Ovary (tissue), 9 donors: ENCODE measurements around the gene CDKL5. TPM values are rescaled to one million over a fixed set of nuclear protein-coding genes. Genes with fewer than 3 reads are reported as not detected.

Experiments
- DNase-seq, 5 donors: peaks; one replicate each; pipeline ENCODE4 v3.0.0-alpha.2; 2019 to 2020
- H3K27ac ChIP-seq, 2 donors: fragments of 200-600 bp; one replicate each; pipeline versions ENCODE4 v1.5.1 to v1.8.0; 2019 to 2022
- H3K27me3 ChIP-seq: fragments of 200-600 bp; one replicate; pipeline ENCODE4 v1.8.0; 2022
- H3K36me3 ChIP-seq: fragments of 200-600 bp; sonication (generic); one replicate; pipeline ENCODE4 v1.5.1; 2019
- H3K4me1 ChIP-seq: one replicate; pipeline ENCODE4 v1.8.1; 2013; ENCODE audit warnings: mild to moderate bottlenecking, moderate library complexity; ENCODE audit not compliant: insufficient read depth
- H3K4me3 ChIP-seq: fragments of 200-600 bp; sonication (generic); one replicate; pipeline ENCODE4 v1.5.1; 2017
- H3K9me3 ChIP-seq, 2 donors: fragments of 200-600 bp in 1 of 2; sonication (generic) in 1 of 2; one replicate each; pipeline versions ENCODE4 v1.5.1 to v1.8.1; 2013 to 2019; ENCODE audit warnings: mild to moderate bottlenecking in 1 of 2, moderate library complexity in 1 of 2
- EP300 ChIP-seq: sonication (generic); formaldehyde crosslinking; IDR thresholded peaks from one replicate; pipeline ENCODE4 v1.6.1; 2017; ENCODE audit warnings: antibody characterized with exemption
- POLR2A ChIP-seq: fragments of 450-650 bp; IDR thresholded peaks from one replicate; pipeline ENCODE4 v1.6.1; 2017; ENCODE audit warnings: antibody characterized with exemption, mild to moderate bottlenecking, moderate library complexity
- WGBS, 3 donors: extraction: QIAGEN DNeasy Blood & Tissue Kit in 1 of 3; methylation state at CpG; one replicate each; pipeline versions ENCODE4 v1.1.5 to v1.1.7; 2013 to 2017; 5-methylcytosine and 5-hydroxymethylcytosine counted together
- intact Hi-C, 4 donors: fragments of 100-400 bp; cut with DNase I; formaldehyde crosslinking; loops; one replicate each; pipeline versions ENCODE4 v1.11.0 to v1.15.1; 2022 to 2023
- polyA plus RNA-seq, 2 donors: library from polyadenylated mRNA; stranded (reverse); fragments of 200-250 nt in 1 of 2; fragments of 350-450 nt in 1 of 2; fragmentation: Illumina TruSeq in 1 of 2; extraction: RNeasy Lipid Tissue Mini Kit (QIAGEN cat#74804) in 1 of 2; gene quantifications; one replicate each; pipeline ENCODE4 v1.2.3, GENCODE V29; 2013 to 2014
- total RNA-seq, 7 donors: library from RNA; depleted of rRNA in 2 of 7; stranded (reverse); fragments of >200 nt in 2 of 7; fragmentation: NEBNext Ultra II Directional in 3 of 7; extraction: Animal tissue kit (Norgen Biotek cat#: 25700) in 3 of 7; gene quantifications; one replicate each; pipeline versions ENCODE4 v1.1.0 to v1.2.4, GENCODE V29; 2016 to 2023
- TF ChIP-seq, protein P1 (sequence below), 3 donors: fragments of 450-650 bp in 2 of 3; fragments of 200-600 bp in 1 of 3; IDR thresholded peaks; one replicate each; pipeline versions ENCODE4 v1.5.1 to v1.8.0; 2016 to 2022; ENCODE audit warnings: antibody characterized with exemption in 3 of 3, mild to moderate bottlenecking in 1 of 3
- donor health status: DM: no; HTN: no; CAD: no; lungs with moderate emphysema.
- donor health status: DM: no; HTN: no; CAD: no.
- donor health status: Bipolar disorder and iron deficiency.
- donor health status: DM: yes; HTN: yes; CAD: no.
- donor health status: DM: no; HTN: no; CAD: no.
- donor health status: DM: yes; HTN: yes; CAD: no.

The CDKL5 gene
- total and polyA plus RNA-seq, 9 donors = 2.6 to 18.5 (median 12.2) TPM

DNA sequence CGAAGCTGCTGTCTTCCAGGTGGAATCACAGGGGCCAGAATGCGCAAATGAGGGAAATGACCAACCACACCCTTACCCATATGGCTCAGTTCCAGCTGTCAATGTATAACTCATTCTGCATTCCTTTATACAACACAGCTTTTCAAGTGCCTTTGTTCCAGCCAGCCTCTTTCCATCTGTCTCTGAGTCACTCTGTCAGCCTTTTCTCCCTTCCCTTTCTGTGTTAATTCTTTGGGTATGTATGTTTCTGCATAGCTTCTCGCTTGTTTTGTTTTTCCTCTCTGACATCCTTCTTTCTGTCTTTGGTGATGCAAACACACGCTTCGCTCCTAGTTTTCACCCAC lies 192.0 kb downstream of the CDKL5 start:
- Histone ChIP-seq H3K36me3 (no peaks in the 10 kb centered on the region), H3K9me3 (no peaks in the 10 kb centered on the region), H3K4me1 (no peaks in the 10 kb centered on the region), H3K27me3 (no peaks in the 10 kb centered on the region), H3K4me3 (no peak overlapping the region), H3K27ac (no peak overlapping the region)
- intact Hi-C loops = loop anchor here in 1 of 4 donors (10.0 kb wide), 1 partner anchor 1263 kb away; no protein-coding TSS in a partner anchor
- 82 to 86% (median 83%) methylated on average over 5 of the region's 5 CpGs for WGBS, 3 donors
- TF ChIP-seq EP300 (no peak), POLR2A (no peak)
- TF ChIP-seq, protein P1, sequence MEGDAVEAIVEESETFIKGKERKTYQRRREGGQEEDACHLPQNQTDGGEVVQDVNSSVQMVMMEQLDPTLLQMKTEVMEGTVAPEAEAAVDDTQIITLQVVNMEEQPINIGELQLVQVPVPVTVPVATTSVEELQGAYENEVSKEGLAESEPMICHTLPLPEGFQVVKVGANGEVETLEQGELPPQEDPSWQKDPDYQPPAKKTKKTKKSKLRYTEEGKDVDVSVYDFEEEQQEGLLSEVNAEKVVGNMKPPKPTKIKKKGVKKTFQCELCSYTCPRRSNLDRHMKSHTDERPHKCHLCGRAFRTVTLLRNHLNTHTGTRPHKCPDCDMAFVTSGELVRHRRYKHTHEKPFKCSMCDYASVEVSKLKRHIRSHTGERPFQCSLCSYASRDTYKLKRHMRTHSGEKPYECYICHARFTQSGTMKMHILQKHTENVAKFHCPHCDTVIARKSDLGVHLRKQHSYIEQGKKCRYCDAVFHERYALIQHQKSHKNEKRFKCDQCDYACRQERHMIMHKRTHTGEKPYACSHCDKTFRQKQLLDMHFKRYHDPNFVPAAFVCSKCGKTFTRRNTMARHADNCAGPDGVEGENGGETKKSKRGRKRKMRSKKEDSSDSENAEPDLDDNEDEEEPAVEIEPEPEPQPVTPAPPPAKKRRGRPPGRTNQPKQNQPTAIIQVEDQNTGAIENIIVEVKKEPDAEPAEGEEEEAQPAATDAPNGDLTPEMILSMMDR (IDR thresholded peaks at IDR 0.05) = no peak
- DNase-seq = no peak

DNA sequence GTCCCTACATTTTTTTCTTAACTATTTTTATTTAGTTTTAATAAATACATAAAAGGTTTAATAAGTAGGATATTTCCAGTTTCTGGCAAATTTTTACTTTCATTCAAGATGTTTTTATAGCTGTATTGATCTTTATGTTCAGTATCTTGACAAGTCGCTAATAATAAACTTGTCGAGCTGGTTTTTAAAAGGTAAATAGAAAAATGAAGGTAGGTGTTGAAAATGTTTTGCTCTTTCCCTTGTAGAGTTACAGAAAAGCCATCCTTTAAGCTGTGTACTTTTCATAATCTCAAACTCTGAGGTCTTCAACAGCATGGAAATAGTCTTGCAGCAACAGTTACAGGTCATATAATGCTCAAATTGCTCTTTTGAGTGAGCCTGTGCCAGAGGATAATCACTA lies 193.9 kb downstream of the CDKL5 start:
- no peak overlapping the region for H3K4me3 ChIP-seq
- H3K27ac ChIP-seq = no peak overlapping the region
- 91 to 93% (median 92%) methylated on average over 2 of the region's 2 CpGs for WGBS, 3 donors
- H3K27me3 ChIP-seq = no peaks in the 10 kb centered on the region
- TF ChIP-seq POLR2A (no peak), EP300 (no peak)
- TF ChIP-seq, protein P1 (IDR thresholded peaks at IDR 0.05) = no peak
- no peaks in the 10 kb centered on the region for H3K9me3 ChIP-seq
- intact Hi-C loops = loop anchor here in 1 of 4 donors (10.0 kb wide), 1 partner anchor 1264 kb away; no protein-coding TSS in a partner anchor
- no peak for DNase-seq
- no peaks in the 10 kb centered on the region for H3K4me1 ChIP-seq
- H3K36me3 ChIP-seq = no peaks in the 10 kb centered on the region

DNA sequence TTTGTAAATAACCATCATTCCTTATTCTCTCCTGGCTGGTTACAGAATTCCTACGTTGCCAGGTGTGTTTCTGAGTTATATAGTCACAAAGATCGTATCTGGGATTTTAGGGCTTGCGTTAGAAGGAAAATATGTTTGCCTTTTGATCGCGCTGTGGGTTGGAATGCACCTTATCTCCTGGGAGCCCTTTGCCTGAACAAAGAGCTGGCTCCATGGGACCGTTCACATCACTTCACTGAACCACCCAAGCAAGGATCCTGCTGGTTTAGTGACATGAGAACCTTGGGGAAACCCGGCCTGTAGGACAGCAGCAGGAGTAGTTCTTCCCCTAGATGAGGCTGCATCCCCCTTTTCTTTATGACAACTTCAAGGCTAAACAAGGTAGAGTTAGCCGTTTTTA lies 194.9 kb downstream of the CDKL5 start:
- H3K27me3 ChIP-seq = no peaks in the 10 kb centered on the region
- no peaks in the 10 kb centered on the region for H3K36me3 ChIP-seq
- no peak for DNase-seq
- 75 to 79% (median 76%) methylated on average over 8 of the region's 8 CpGs for whole genome bisulfite sequencing, 3 donors
- no peak overlapping the region for H3K4me3 ChIP-seq
- H3K9me3 ChIP-seq = no peaks in the 10 kb centered on the region
- no peak overlapping the region for H3K27ac ChIP-seq
- intact Hi-C loops = no loop called here
- TF ChIP-seq EP300 = no peak
- TF ChIP-seq, protein P1 (IDR thresholded peaks at IDR 0.05) = no peak
- no peak for TF ChIP-seq POLR2A
- H3K4me1 ChIP-seq = no peaks in the 10 kb centered on the region

DNA sequence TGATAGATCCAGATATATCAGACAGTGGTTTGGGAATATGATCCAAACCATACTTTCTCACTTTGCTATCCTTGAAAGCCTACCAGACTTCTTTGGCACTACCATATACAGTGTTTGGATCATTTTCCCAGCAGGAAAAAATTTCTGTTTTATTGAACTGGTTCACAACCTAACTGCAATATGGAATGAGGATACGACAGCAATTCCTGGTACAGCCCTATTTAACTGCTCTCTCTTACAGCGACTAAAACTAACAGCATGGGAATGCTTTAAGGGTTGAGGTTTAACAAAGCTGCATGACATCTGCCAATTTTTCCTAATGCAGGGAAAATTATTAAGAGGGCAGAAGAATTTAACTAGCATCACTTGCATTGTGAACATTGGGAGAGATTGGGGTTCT lies 199.2 kb downstream of the CDKL5 start:
- WGBS, 3 donors = 80 to 94% (median 91%) methylated on average over 2 of the region's 2 CpGs
- H3K27me3 ChIP-seq = no peaks in the 10 kb centered on the region
- H3K4me3 ChIP-seq = no peak overlapping the region
- H3K9me3 ChIP-seq = no peaks in the 10 kb centered on the region
- DNase-seq = no peak
- intact Hi-C loops = no loop called here
- no peak for TF ChIP-seq EP300
- no peak for TF ChIP-seq POLR2A
- TF ChIP-seq, protein P1 (IDR thresholded peaks at IDR 0.05) = no peak
- no peaks in the 10 kb centered on the region for H3K36me3 ChIP-seq
- H3K4me1 ChIP-seq = no peaks in the 10 kb centered on the region
- no peak overlapping the region for H3K27ac ChIP-seq

DNA sequence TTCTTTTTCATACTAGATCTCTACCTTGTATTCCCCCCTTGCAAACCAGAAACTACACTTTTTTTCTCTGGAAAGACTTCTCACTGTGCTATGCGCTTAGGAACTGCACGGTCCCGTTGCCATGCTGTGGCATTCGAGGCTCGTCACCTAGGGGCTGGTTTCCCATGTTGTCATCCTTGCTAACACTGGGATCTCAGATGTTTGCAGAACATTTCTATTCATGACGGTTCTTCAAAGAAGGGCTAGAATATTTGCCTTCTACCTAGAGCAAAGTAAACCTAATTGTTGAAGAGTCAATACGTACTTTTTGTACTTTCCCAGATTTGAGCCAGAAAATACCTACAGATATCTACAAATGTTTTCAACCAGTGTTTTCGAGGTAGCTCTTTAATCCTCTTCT lies 205.5 kb downstream of the CDKL5 start:
- Histone ChIP-seq H3K4me1 (no peaks in the 10 kb centered on the region), H3K4me3 (no peak overlapping the region), H3K27ac (no peak overlapping the region), H3K36me3 (no peaks in the 10 kb centered on the region), H3K9me3 (no peaks in the 10 kb centered on the region), H3K27me3 (no peaks in the 10 kb centered on the region)
- WGBS, 3 donors = 84 to 88% (median 86%) methylated on average over 8 of the region's 8 CpGs
- TF ChIP-seq POLR2A = no peak
- TF ChIP-seq, protein P1 (IDR thresholded peaks at IDR 0.05) = no peak
- no peak for TF ChIP-seq EP300
- no peak for DNase-seq
- intact Hi-C loops = no loop called here
